Stimulated activated CD8-positive, alpha-beta memory T cell treated with anti-CD3 and anti-CD28 coated beads, Interleukin-4, amount 100 ng/mL, for 1 hour (primary cell): ENCODE results near the gene BICD2.
"Not testable (repeated sequence)": the region's sequence is repeated elsewhere in the genome, so short reads cannot be mapped to it uniquely, and the experiment has no call there.

Experiments
- DNase-seq, 2 donors: peaks; one replicate each; pipeline ENCODE4 v3.0.0-alpha.2; 2020; ENCODE audit warnings: low read depth in 2 of 2, low spot score in 1 of 2

Gene BICD2

GRCh38 chr9:92770360-92770995, 5.8 kb upstream of the BICD2 start:
- no peak for DNase-seq

GRCh38 chr9:92769990-92770359, 5.3 kb upstream of the BICD2 start:
- no peak for DNase-seq

GRCh38 chr9:92769286-92769685, 4.7 kb upstream of the BICD2 start:
- no peak for DNase-seq

- DNase-seq: not testable (repeated sequence)
These were observed 4.2 kb upstream of the BICD2 start for GRCh38 chr9:92768816-92769215.

GRCh38 chr9:92767066-92768054, 2.7 kb upstream of the BICD2 start:
- DNase-seq: no peak

- peak; percentile 93 to 94 for DNase-seq
These were observed 629 bp upstream of the BICD2 start for GRCh38 chr9:92764988-92765936.

GRCh38 chr9:92763721-92764380, 782 bp downstream of the BICD2 start:
- peak in 1 of 2 donors; percentile 3 for DNase-seq

GRCh38 chr9:92762781-92763708, 1.6 kb downstream of the BICD2 start:
- no peak for DNase-seq

- DNase-seq: no peak
These were observed 2.4 kb downstream of the BICD2 start for GRCh38 chr9:92762196-92762595.

- no peak for DNase-seq
These were observed 2.9 kb downstream of the BICD2 start for GRCh38 chr9:92761686-92762085.

- DNase-seq: no peak
These were observed 4.1 kb downstream of the BICD2 start for GRCh38 chr9:92760494-92760893.

GRCh38 chr9:92760070-92760469, 4.6 kb downstream of the BICD2 start:
- no peak for DNase-seq

GRCh38 chr9:92759446-92759845, 5.2 kb downstream of the BICD2 start:
- DNase-seq: no peak

- DNase-seq: no peak
These were observed 7.8 kb downstream of the BICD2 start for GRCh38 chr9:92756792-92757191.

- no peak for DNase-seq
These were observed 10.4 kb downstream of the BICD2 start for GRCh38 chr9:92754091-92754745.

GRCh38 chr9:92752812-92753404, 11.7 kb downstream of the BICD2 start:
- no peak for DNase-seq

- DNase-seq: no peak
These were observed 14.7 kb downstream of the BICD2 start for GRCh38 chr9:92749934-92750315.

- DNase-seq: no peak
These were observed 15.3 kb downstream of the BICD2 start for GRCh38 chr9:92749071-92749933.
